Neuronal stem cell (in vitro differentiated cells): ENCODE results near the gene EPHA10.

Experiments
- DNase-seq: peaks from one replicate; pipeline ENCODE4 v3.0.0-alpha.2; 2013; ENCODE audit warnings: low spot score
- H2AFZ ChIP-seq: one replicate; pipeline ENCODE4 v1.6.1; 2013; ENCODE audit warnings: mild to moderate bottlenecking, low read length, inconsistent platforms
- H2AK5ac ChIP-seq: 2 replicates; pipeline ENCODE4 v1.6.1; 2013; ENCODE audit warnings: low read depth, mild to moderate bottlenecking, inconsistent platforms, low read length, moderate library complexity, mixed read lengths
- H2BK120ac ChIP-seq: 2 replicates; pipeline ENCODE4 v1.6.1; 2013; ENCODE audit warnings: low read depth, mild to moderate bottlenecking, inconsistent platforms, low read length, moderate library complexity, mixed read lengths
- H2BK12ac ChIP-seq: one replicate; pipeline ENCODE4 v1.6.1; 2013; ENCODE audit warnings: low read length, inconsistent platforms
- H2BK15ac ChIP-seq: 2 replicates; pipeline ENCODE4 v1.6.1; 2013; ENCODE audit warnings: mild to moderate bottlenecking, low read length, inconsistent platforms, mixed read lengths
- H2BK5ac ChIP-seq: one replicate; pipeline ENCODE4 v1.6.1; 2013; ENCODE audit warnings: inconsistent platforms, mild to moderate bottlenecking, low read length, moderate library complexity
- H3K14ac ChIP-seq: one replicate; pipeline ENCODE4 v1.6.1; 2013; ENCODE audit warnings: low read length, inconsistent platforms
- H3K18ac ChIP-seq: 2 replicates; pipeline ENCODE4 v1.6.1; 2013; ENCODE audit warnings: low read length, inconsistent platforms
- H3K23ac ChIP-seq: 2 replicates; pipeline ENCODE4 v1.6.1; 2013; ENCODE audit warnings: low read depth, mild to moderate bottlenecking, mixed read lengths, low read length, inconsistent platforms; ENCODE audit not compliant: poor library complexity
- H3K27ac ChIP-seq: replicated peaks from 3 replicates; pipeline ENCODE4 v1.5.1; 2013; ENCODE audit warnings: low read length, inconsistent platforms
- H3K27me3 ChIP-seq, 3 experiments: 2 replicates each; pipeline ENCODE4 v1.6.1; 2013; ENCODE audit warnings: low read length in 3 of 3, mild to moderate bottlenecking in 2 of 3, inconsistent platforms in 1 of 3, low read depth in 1 of 3, mixed read lengths in 1 of 3, moderate library complexity in 1 of 3; ENCODE audit not compliant: control insufficient read depth in 3 of 3, insufficient read depth in 3 of 3
- H3K36me3 ChIP-seq, 2 donors: replicated peaks in 1 of 2; 2 replicates each; pipeline ENCODE4 v1.6.1; 2013; ENCODE audit warnings: low read length in 2 of 2; ENCODE audit not compliant: control insufficient read depth in 2 of 2, insufficient read depth in 2 of 2
- H3K4ac ChIP-seq: 2 replicates; pipeline ENCODE4 v1.6.1; 2013; ENCODE audit warnings: inconsistent platforms, mild to moderate bottlenecking, low read length, moderate library complexity
- H3K4me1 ChIP-seq, 2 donors: 1 replicate in 1 of 2; 2 replicates in 1 of 2; pipeline ENCODE4 v1.6.1; 2013; ENCODE audit warnings: low read length in 2 of 2, low read depth in 1 of 2; ENCODE audit not compliant: control insufficient read depth in 2 of 2, insufficient read depth in 1 of 2
- H3K4me2 ChIP-seq: one replicate; pipeline ENCODE4 v1.6.1; 2013; ENCODE audit warnings: mild to moderate bottlenecking, low read length, inconsistent platforms; ENCODE audit not compliant: insufficient read depth, poor library complexity, severe bottlenecking
- H3K4me3 ChIP-seq, 2 donors: 2 replicates each; pipeline ENCODE4 v1.5.1; 2013; ENCODE audit warnings: low read length in 2 of 2, mild to moderate bottlenecking in 2 of 2, inconsistent platforms in 1 of 2, moderate library complexity in 1 of 2
- H3K79me1 ChIP-seq: one replicate; pipeline ENCODE4 v1.6.1; 2013; ENCODE audit warnings: low read depth, mild to moderate bottlenecking, inconsistent platforms, low read length, moderate library complexity
- H3K9ac ChIP-seq: one replicate; pipeline ENCODE4 v1.6.1; 2013; ENCODE audit warnings: mild to moderate bottlenecking, low read depth, low read length, inconsistent platforms; ENCODE audit not compliant: poor library complexity
- H3K9me3 ChIP-seq, 2 donors: replicated peaks in 1 of 2; 2 replicates each; pipeline versions ENCODE3 to v1.6.1; 2013; ENCODE audit warnings: low read length in 2 of 2, mild to moderate bottlenecking in 2 of 2, inconsistent platforms in 1 of 2, low read depth in 1 of 2, mixed read lengths in 1 of 2, moderate library complexity in 1 of 2; ENCODE audit not compliant: control insufficient read depth in 2 of 2, insufficient read depth in 1 of 2
- H4K8ac ChIP-seq: one replicate; pipeline ENCODE4 v1.6.1; 2013; ENCODE audit warnings: low read depth, mild to moderate bottlenecking, inconsistent platforms, low read length, moderate library complexity
- H4K91ac ChIP-seq: one replicate; pipeline ENCODE4 v1.6.1; 2013; ENCODE audit warnings: low read length, low read depth, mild to moderate bottlenecking, inconsistent platforms; ENCODE audit not compliant: poor library complexity
- WGBS, 2 donors: extraction: QIAGEN DNeasy Blood & Tissue Kit; methylation state at CpG; one replicate each; pipeline ENCODE4 v1.1.7; 2013; ENCODE audit warnings: missing lambda C conversion rate in 2 of 2, mixed read lengths in 1 of 2; ENCODE audit not compliant: insufficient read length in 2 of 2, insufficient replicate concordance in 1 of 2; ENCODE audit errors: extremely low coverage in 2 of 2; 5-methylcytosine and 5-hydroxymethylcytosine counted together

EPHA10 gene

GRCh38 chr1:37720231-37721130, 44.4 kb downstream of the EPHA10 start:
- Histone ChIP-seq H3K27me3 (peaks cover 0 to 49% (median 0%) of the 10 kb centered on the region in 3 experiments), H3K9ac (no peak overlapping the region), H3K4me1 (peaks cover 0 to 24% of the 10 kb centered on the region in 2 donors), H2BK15ac (no peak overlapping the region), H3K4me2 (no peak overlapping the region), H3K23ac (no peak overlapping the region), H3K18ac (peak overlapping the region; percentile 17), H3K4ac (no peak overlapping the region), H2BK5ac (peak overlapping the region; percentile 46), H2BK12ac (no peak overlapping the region), H3K79me1 (peaks cover 1% of the 10 kb centered on the region), H2BK120ac (no peak overlapping the region), H4K8ac (no peak overlapping the region), H3K36me3 (no peaks in the 10 kb centered on the region), H2AK5ac (peak overlapping the region; percentile 87), H3K14ac (no peak overlapping the region), H3K4me3 (no peak overlapping the region), H3K9me3 (no peaks in the 10 kb centered on the region), H2AFZ (no peak overlapping the region), H4K91ac (no peak overlapping the region), H3K27ac (no peak overlapping the region)
- no peak for DNase-seq
- WGBS, 2 donors: no CpG with 5 or more reads among the region's 22 CpGs

- Histone ChIP-seq H3K4me1 (peaks cover 0 to 24% of the 10 kb centered on the region in 2 donors), H4K91ac (no peak overlapping the region), H3K9me3 (no peaks in the 10 kb centered on the region), H3K18ac (peak overlapping the region; percentile 48), H2AK5ac (peak overlapping the region; percentile 87), H3K4me2 (no peak overlapping the region), H3K9ac (no peak overlapping the region), H3K4ac (peak overlapping the region; percentile 11), H3K14ac (no peak overlapping the region), H3K79me1 (peaks cover 1% of the 10 kb centered on the region), H2AFZ (no peak overlapping the region), H4K8ac (no peak overlapping the region), H3K27ac (no peak overlapping the region), H3K36me3 (no peaks in the 10 kb centered on the region), H2BK12ac (peak overlapping the region; percentile 10), H2BK15ac (no peak overlapping the region), H3K27me3 (peaks cover 0 to 50% (median 0%) of the 10 kb centered on the region in 3 experiments), H2BK5ac (no peak overlapping the region), H3K4me3 (no peak overlapping the region), H3K23ac (peak overlapping the region; percentile 31), H2BK120ac (no peak overlapping the region)
- DNase-seq: no peak
- no CpG with 5 or more reads among the region's 13 CpGs for WGBS, 2 donors
Observed at GRCh38 chr1:37719572-37720195, 45.2 kb downstream of the EPHA10 start.

GRCh38 chr1:37718901-37719571, 45.9 kb downstream of the EPHA10 start:
- H2BK120ac ChIP-seq: no peak overlapping the region
- H2BK12ac ChIP-seq: peak overlapping the region; percentile 10
- peak overlapping the region; percentile 48 for H3K18ac ChIP-seq
- H3K9ac ChIP-seq: no peak overlapping the region
- peak overlapping the region; percentile 75 for H3K23ac ChIP-seq
- H3K27me3 ChIP-seq: peaks cover 0 to 46% (median 0%) of the 10 kb centered on the region in 3 experiments
- no CpG with 5 or more reads among the region's 15 CpGs for WGBS, 2 donors
- H2AK5ac ChIP-seq: no peak overlapping the region
- H4K91ac ChIP-seq: no peak overlapping the region
- H3K36me3 ChIP-seq: no peaks in the 10 kb centered on the region
- no peak overlapping the region for H4K8ac ChIP-seq
- DNase-seq: no peak
- H2BK5ac ChIP-seq: no peak overlapping the region
- H3K4ac ChIP-seq: no peak overlapping the region
- no peak overlapping the region for H3K4me3 ChIP-seq
- H3K27ac ChIP-seq: no peak overlapping the region
- no peak overlapping the region for H2BK15ac ChIP-seq
- H3K14ac ChIP-seq: no peak overlapping the region
- H3K79me1 ChIP-seq: peaks cover 1% of the 10 kb centered on the region
- H3K9me3 ChIP-seq: no peaks in the 10 kb centered on the region
- H2AFZ ChIP-seq: no peak overlapping the region
- peaks cover 0 to 22% of the 10 kb centered on the region in 2 donors for H3K4me1 ChIP-seq
- no peak overlapping the region for H3K4me2 ChIP-seq
